Left lobe of liver (tissue), 2 donors: Measurements from ENCODE around the gene LGALS9C. TPM values are rescaled to one million over a fixed set of nuclear protein-coding genes. Genes with fewer than 3 reads are reported as not detected.
"Not testable (repeated sequence)": the region's sequence is repeated elsewhere in the genome, so short reads cannot be mapped to it uniquely, and the experiment has no call there.

Experiments
- ATAC-seq: fragments of 200-7000 bp; cut with Tn5 transposase; one replicate; pipeline ENCODE4 v1.9.1; 2020; ENCODE audit warnings: mild to moderate bottlenecking, moderate library complexity
- DNase-seq: peaks from one replicate; pipeline ENCODE4 v3.0.0-alpha.2; 2020; ENCODE audit warnings: low spot score
- total RNA-seq: library from RNA; stranded (reverse); gene quantifications from one replicate; pipeline ENCODE4 v1.2.1, GENCODE V29; 2021
- donor health status: DM: no; HTN: no; CAD: no; lungs with moderate emphysema.
- donor health status: DM: no; HTN: yes; CAD: no.

The LGALS9C gene
- total RNA-seq, 1 donor from 2014 or later: 0.18 TPM

- not testable (repeated sequence) for ATAC-seq, DNase-seq
Observed at GRCh38 chr17:18477367-18477766, 778 bp downstream of the LGALS9C start.

GRCh38 chr17:18478362-18478761 lies 1.8 kb downstream of the LGALS9C start:
- peak; percentile 69 for ATAC-seq
- DNase-seq: peak; percentile 88

- ATAC-seq (peak; percentile 82), DNase-seq (peak; percentile 82)
Observed at GRCh38 chr17:18478977-18479595, 2.5 kb downstream of the LGALS9C start.

- not testable (repeated sequence) for DNase-seq, ATAC-seq
Observed at GRCh38 chr17:18481775-18482174, 5.2 kb downstream of the LGALS9C start.

- ATAC-seq, DNase-seq: not testable (repeated sequence)
Observed at GRCh38 chr17:18485936-18486464, 9.4 kb downstream of the LGALS9C start.

GRCh38 chr17:18487633-18488032 lies 11.0 kb downstream of the LGALS9C start:
- ATAC-seq: peak; percentile 36
- not testable (repeated sequence) for DNase-seq

GRCh38 chr17:18488622-18489021 lies 12.0 kb downstream of the LGALS9C start:
- DNase-seq: not testable (repeated sequence)

GRCh38 chr17:18490016-18490415 lies 13.4 kb downstream of the LGALS9C start:
- DNase-seq, ATAC-seq: not testable (repeated sequence)

More at GRCh38 chr17:18488622-18489021, 12.0 kb downstream of the LGALS9C start:
- ATAC-seq: not testable (repeated sequence)

GRCh38 chr17:18492712-18493480 lies 16.3 kb downstream of the LGALS9C start:
- DNase-seq, ATAC-seq: not testable (repeated sequence)

GRCh38 chr17:18494250-18494768 lies 17.7 kb downstream of the LGALS9C start:
- not testable (repeated sequence) for ATAC-seq, DNase-seq

- peak; percentile 65 for ATAC-seq
- DNase-seq: not testable (repeated sequence)
Observed at GRCh38 chr17:18497044-18497443, 20.5 kb downstream of the LGALS9C start.

GRCh38 chr17:18499100-18499499 lies 22.5 kb downstream of the LGALS9C start:
- not testable (repeated sequence) for ATAC-seq, DNase-seq

- ATAC-seq: not testable (repeated sequence)
Observed at GRCh38 chr17:18499756-18500155, 23.2 kb downstream of the LGALS9C start.

GRCh38 chr17:18500281-18500680 lies 23.7 kb downstream of the LGALS9C start:
- not testable (repeated sequence) for DNase-seq

More at GRCh38 chr17:18499756-18500155, 23.2 kb downstream of the LGALS9C start:
- not testable (repeated sequence) for DNase-seq

GRCh38 chr17:18500816-18501215 lies 24.2 kb downstream of the LGALS9C start:
- DNase-seq, ATAC-seq: not testable (repeated sequence)

More at GRCh38 chr17:18500281-18500680, 23.7 kb downstream of the LGALS9C start:
- peak; percentile 51 for ATAC-seq

- DNase-seq, ATAC-seq: not testable (repeated sequence)
Observed at GRCh38 chr17:18503221-18503620, 26.6 kb downstream of the LGALS9C start.

- ATAC-seq, DNase-seq: not testable (repeated sequence)
Observed at GRCh38 chr17:18507729-18508128, 31.1 kb downstream of the LGALS9C start.

- DNase-seq, ATAC-seq: not testable (repeated sequence)
Observed at GRCh38 chr17:18508667-18509066, 32.1 kb downstream of the LGALS9C start.

GRCh38 chr17:18521100-18521499 lies 44.5 kb downstream of the LGALS9C start:
- ATAC-seq, DNase-seq: not testable (repeated sequence)

- not testable (repeated sequence) for DNase-seq
- ATAC-seq: peak; percentile 91
Observed at GRCh38 chr17:18525015-18525414, 48.4 kb downstream of the LGALS9C start.
